Measurements from ENCODE around the gene EXPH5.
"Not testable (repeated sequence)": the region's sequence is repeated elsewhere in the genome, so short reads cannot be mapped to it uniquely, and the experiment has no call there.

DNA sequence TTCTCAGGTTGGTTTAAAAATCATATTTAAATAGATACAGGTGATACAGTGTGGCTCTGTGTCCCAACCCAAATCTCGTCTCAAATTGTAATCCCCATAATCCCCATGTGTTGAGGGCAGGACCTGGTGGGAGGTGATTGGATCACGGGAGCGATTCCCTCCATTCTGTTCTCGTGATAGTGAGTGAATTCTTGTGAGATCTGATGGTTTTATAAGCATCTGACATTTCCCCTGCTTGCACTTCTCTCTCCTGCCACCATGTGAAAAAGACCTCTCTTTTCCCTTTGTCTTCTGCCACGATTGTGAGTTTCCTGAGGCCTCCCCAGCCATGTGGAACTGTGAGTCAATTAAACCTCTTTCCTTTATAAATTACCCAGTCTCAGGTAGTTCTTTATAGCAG, 9.2 kb upstream of the EXPH5 start:
- TF ChIP-seq, protein P1, sequence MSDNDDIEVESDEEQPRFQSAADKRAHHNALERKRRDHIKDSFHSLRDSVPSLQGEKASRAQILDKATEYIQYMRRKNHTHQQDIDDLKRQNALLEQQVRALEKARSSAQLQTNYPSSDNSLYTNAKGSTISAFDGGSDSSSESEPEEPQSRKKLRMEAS (IDR thresholded peaks at IDR 0.05) = not testable (repeated sequence)
- not testable (repeated sequence) for TF ChIP-seq ZNF274 (IDR thresholded peaks at IDR 0.05; ENCODE audit: borderline replicate concordance, extremely low read depth, low read length); YY1 (IDR thresholded peaks at IDR 0.05; ENCODE audit: low read depth, low read length); KDM1A (IDR thresholded peaks at IDR 0.05; ENCODE audit: borderline replicate concordance, low read length); CHD1 (IDR thresholded peaks at IDR 0.05; ENCODE audit: low read depth, low read length); CEBPB (IDR thresholded peaks at IDR 0.05; ENCODE audit: low read depth, low read length)
- TF ChIP-seq, protein P2, sequence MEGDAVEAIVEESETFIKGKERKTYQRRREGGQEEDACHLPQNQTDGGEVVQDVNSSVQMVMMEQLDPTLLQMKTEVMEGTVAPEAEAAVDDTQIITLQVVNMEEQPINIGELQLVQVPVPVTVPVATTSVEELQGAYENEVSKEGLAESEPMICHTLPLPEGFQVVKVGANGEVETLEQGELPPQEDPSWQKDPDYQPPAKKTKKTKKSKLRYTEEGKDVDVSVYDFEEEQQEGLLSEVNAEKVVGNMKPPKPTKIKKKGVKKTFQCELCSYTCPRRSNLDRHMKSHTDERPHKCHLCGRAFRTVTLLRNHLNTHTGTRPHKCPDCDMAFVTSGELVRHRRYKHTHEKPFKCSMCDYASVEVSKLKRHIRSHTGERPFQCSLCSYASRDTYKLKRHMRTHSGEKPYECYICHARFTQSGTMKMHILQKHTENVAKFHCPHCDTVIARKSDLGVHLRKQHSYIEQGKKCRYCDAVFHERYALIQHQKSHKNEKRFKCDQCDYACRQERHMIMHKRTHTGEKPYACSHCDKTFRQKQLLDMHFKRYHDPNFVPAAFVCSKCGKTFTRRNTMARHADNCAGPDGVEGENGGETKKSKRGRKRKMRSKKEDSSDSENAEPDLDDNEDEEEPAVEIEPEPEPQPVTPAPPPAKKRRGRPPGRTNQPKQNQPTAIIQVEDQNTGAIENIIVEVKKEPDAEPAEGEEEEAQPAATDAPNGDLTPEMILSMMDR (IDR thresholded peaks at IDR 0.05; ENCODE audit: control extremely low read depth in 1 of 3, insufficient read depth in 1 of 3, low read depth in 1 of 3, low read length in 3 of 3) = peak in 1 of 3 experiments; percentile 11; a peak in 1 of 4 replicates
- TF ChIP-seq, protein P3, sequence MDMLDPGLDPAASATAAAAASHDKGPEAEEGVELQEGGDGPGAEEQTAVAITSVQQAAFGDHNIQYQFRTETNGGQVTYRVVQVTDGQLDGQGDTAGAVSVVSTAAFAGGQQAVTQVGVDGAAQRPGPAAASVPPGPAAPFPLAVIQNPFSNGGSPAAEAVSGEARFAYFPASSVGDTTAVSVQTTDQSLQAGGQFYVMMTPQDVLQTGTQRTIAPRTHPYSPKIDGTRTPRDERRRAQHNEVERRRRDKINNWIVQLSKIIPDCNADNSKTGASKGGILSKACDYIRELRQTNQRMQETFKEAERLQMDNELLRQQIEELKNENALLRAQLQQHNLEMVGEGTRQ (IDR thresholded peaks at IDR 0.05; ENCODE audit: low read length) = not testable (repeated sequence)
